ENCODE data around the gene CCL22. TPM values are rescaled to one million over a fixed set of nuclear protein-coding genes. Genes with fewer than 3 reads are reported as not detected.
A peak's percentile ranks its signal among the peaks of the same experiment; 100 is the strongest.
"Not testable (repeated sequence)": the region's sequence is repeated elsewhere in the genome, so short reads cannot be mapped to it uniquely, and the experiment has no call there.

CCL22 gene
- total and polyA plus RNA-seq, 5 donors from 2014 or later = not detected

GRCh38 chr16:57392694-57393093, 34.1 kb downstream of the CCL22 start:
- no peak overlapping the region for H3K4me3 ChIP-seq (ENCODE audit: low read depth, low read length)
- Mint-ChIP-seq H3K4me1 (no peaks in the 10 kb centered on the region), H3K27ac (no peak overlapping the region), H3K27me3 (peaks cover 9% of the 10 kb centered on the region), H3K4me3 (no peak overlapping the region), H3K9me3 (no peaks in the 10 kb centered on the region), H3K36me3 (no peaks in the 10 kb centered on the region)
- DNase-seq = no peak
- H3K27ac ChIP-seq (ENCODE audit: insufficient read depth, low read length, poor library complexity, severe bottlenecking) = no peak overlapping the region
- no peaks in the 10 kb centered on the region for H3K27me3 ChIP-seq (ENCODE audit: control insufficient read depth, insufficient read depth, low read length)
- H3K36me3 ChIP-seq (ENCODE audit: control insufficient read depth, insufficient read depth, low read length) = no peaks in the 10 kb centered on the region
- H3K4me1 ChIP-seq (ENCODE audit: control insufficient read depth, insufficient read depth, low read length, poor library complexity, severe bottlenecking) = no peaks in the 10 kb centered on the region
- no peak for ATAC-seq (ENCODE audit: low read depth in 2 of 2)
- H3K9me3 ChIP-seq (ENCODE audit: control insufficient read depth in 2 of 2, low read length in 2 of 2) = no peaks in the 10 kb centered on the region

- Mint-ChIP-seq H3K36me3 (no peaks in the 10 kb centered on the region), H3K9me3 (no peaks in the 10 kb centered on the region), H3K27ac (no peak overlapping the region), H3K27me3 (peaks cover 9% of the 10 kb centered on the region), H3K4me1 (no peaks in the 10 kb centered on the region), H3K4me3 (no peak overlapping the region)
- DNase-seq = no peak
- Histone ChIP-seq H3K4me1 (ENCODE audit: control insufficient read depth, insufficient read depth, low read length, poor library complexity, severe bottlenecking) (no peaks in the 10 kb centered on the region), H3K9me3 (ENCODE audit: control insufficient read depth in 2 of 2, low read length in 2 of 2) (no peaks in the 10 kb centered on the region), H3K4me3 (ENCODE audit: low read depth, low read length) (no peak overlapping the region), H3K27ac (ENCODE audit: insufficient read depth, low read length, poor library complexity, severe bottlenecking) (no peak overlapping the region), H3K36me3 (ENCODE audit: control insufficient read depth, insufficient read depth, low read length) (no peaks in the 10 kb centered on the region), H3K27me3 (ENCODE audit: control insufficient read depth, insufficient read depth, low read length) (no peaks in the 10 kb centered on the region)
- no peak for ATAC-seq (ENCODE audit: low read depth in 2 of 2)
These were observed 35.9 kb downstream of the CCL22 start for GRCh38 chr16:57394444-57394843.

- Histone ChIP-seq H3K9me3 (ENCODE audit: control insufficient read depth in 2 of 2, low read length in 2 of 2) (no peaks in the 10 kb centered on the region), H3K36me3 (ENCODE audit: control insufficient read depth, insufficient read depth, low read length) (no peaks in the 10 kb centered on the region), H3K4me1 (ENCODE audit: control insufficient read depth, insufficient read depth, low read length, poor library complexity, severe bottlenecking) (no peaks in the 10 kb centered on the region), H3K4me3 (ENCODE audit: low read depth, low read length) (no peak overlapping the region), H3K27me3 (ENCODE audit: control insufficient read depth, insufficient read depth, low read length) (no peaks in the 10 kb centered on the region), H3K27ac (ENCODE audit: insufficient read depth, low read length, poor library complexity, severe bottlenecking) (no peak overlapping the region)
- Mint-ChIP-seq H3K36me3 (no peaks in the 10 kb centered on the region), H3K9me3 (no peaks in the 10 kb centered on the region), H3K4me3 (no peak overlapping the region), H3K27ac (no peak overlapping the region), H3K27me3 (peaks cover 9% of the 10 kb centered on the region), H3K4me1 (no peaks in the 10 kb centered on the region)
- no peak for ATAC-seq (ENCODE audit: low read depth in 2 of 2)
- no peak for DNase-seq
These were observed 36.4 kb downstream of the CCL22 start for GRCh38 chr16:57395026-57395425.

- no peaks in the 10 kb centered on the region for H3K4me1 ChIP-seq (ENCODE audit: control insufficient read depth, insufficient read depth, low read length, poor library complexity, severe bottlenecking)
- H3K27ac ChIP-seq (ENCODE audit: insufficient read depth, low read length, poor library complexity, severe bottlenecking) = no peak overlapping the region
- no peak for DNase-seq
- Mint-ChIP-seq H3K27ac (no peak overlapping the region), H3K4me1 (no peaks in the 10 kb centered on the region), H3K27me3 (peaks cover 12% of the 10 kb centered on the region), H3K36me3 (no peaks in the 10 kb centered on the region), H3K4me3 (no peak overlapping the region), H3K9me3 (no peaks in the 10 kb centered on the region)
- H3K36me3 ChIP-seq (ENCODE audit: control insufficient read depth, insufficient read depth, low read length) = no peaks in the 10 kb centered on the region
- ATAC-seq (ENCODE audit: low read depth in 2 of 2) = no peak
- no peaks in the 10 kb centered on the region for H3K27me3 ChIP-seq (ENCODE audit: control insufficient read depth, insufficient read depth, low read length)
- H3K4me3 ChIP-seq (ENCODE audit: low read depth, low read length) = no peak overlapping the region
- no peaks in the 10 kb centered on the region for H3K9me3 ChIP-seq (ENCODE audit: control insufficient read depth in 2 of 2, low read length in 2 of 2)
These were observed 38.2 kb downstream of the CCL22 start for GRCh38 chr16:57396786-57397185.

GRCh38 chr16:57397493-57397892, 38.9 kb downstream of the CCL22 start:
- not testable (repeated sequence) for H3K4me3 ChIP-seq (ENCODE audit: low read depth, low read length); H3K9me3 Mint-ChIP-seq; H3K27ac ChIP-seq (ENCODE audit: insufficient read depth, low read length, poor library complexity, severe bottlenecking); H3K4me1 ChIP-seq (ENCODE audit: control insufficient read depth, insufficient read depth, low read length, poor library complexity, severe bottlenecking); DNase-seq; ATAC-seq (ENCODE audit: low read depth in 2 of 2); H3K36me3 ChIP-seq (ENCODE audit: control insufficient read depth, insufficient read depth, low read length); H3K9me3 ChIP-seq (ENCODE audit: control insufficient read depth in 2 of 2, low read length in 2 of 2); H3K4me3 Mint-ChIP-seq; H3K36me3 Mint-ChIP-seq; H3K27ac Mint-ChIP-seq; H3K4me1 Mint-ChIP-seq; H3K27me3 ChIP-seq (ENCODE audit: control insufficient read depth, insufficient read depth, low read length)
- H3K27me3 Mint-ChIP-seq = peaks cover 12% of the 10 kb centered on the region

- H3K27me3 ChIP-seq (ENCODE audit: control insufficient read depth, insufficient read depth, low read length) = no peaks in the 10 kb centered on the region
- DNase-seq = no peak
- ATAC-seq (ENCODE audit: low read depth in 2 of 2) = no peak
- no peak overlapping the region for H3K27ac ChIP-seq (ENCODE audit: insufficient read depth, low read length, poor library complexity, severe bottlenecking)
- peaks cover 0 to 2% (median 0%) of the 10 kb centered on the region in 4 donors for H3K4me1 Mint-ChIP-seq
- no peaks in the 10 kb centered on the region for H3K36me3 ChIP-seq (ENCODE audit: control insufficient read depth, insufficient read depth, low read length)
- H3K4me3 ChIP-seq (ENCODE audit: low read depth, low read length) = no peak overlapping the region
- H3K27ac Mint-ChIP-seq = no peak overlapping the region
- H3K4me1 ChIP-seq (ENCODE audit: control insufficient read depth, insufficient read depth, low read length, poor library complexity, severe bottlenecking) = no peaks in the 10 kb centered on the region
- peaks cover 6% of the 10 kb centered on the region for H3K27me3 Mint-ChIP-seq
- H3K36me3 Mint-ChIP-seq = no peaks in the 10 kb centered on the region
- H3K4me3 Mint-ChIP-seq = no peak overlapping the region
- no peaks in the 10 kb centered on the region for H3K9me3 Mint-ChIP-seq
- H3K9me3 ChIP-seq (ENCODE audit: control insufficient read depth in 2 of 2, low read length in 2 of 2) = no peaks in the 10 kb centered on the region
These were observed 43.5 kb downstream of the CCL22 start for GRCh38 chr16:57401943-57402640.

GRCh38 chr16:57403965-57404817, 45.6 kb downstream of the CCL22 start, which contains the start of gene CCL17:
CCL17 (plus strand) TSS chr16:57404767; CDS start chr16:57413933, 9,166 bp downstream.
- Mint-ChIP-seq H3K27me3 (peaks cover 10% of the 10 kb centered on the region), H3K27ac (peak within 1 kb of the TSS in 1 of 3 donors; percentile 2), H3K9me3 (no peaks in the 10 kb centered on the region), H3K36me3 (no peaks in the 10 kb centered on the region), H3K4me3 (no peak within 1 kb of the TSS), H3K4me1 (peaks cover 0 to 3% (median under 1%) of the 10 kb centered on the region in 4 donors)
- H3K4me3 ChIP-seq (ENCODE audit: low read depth, low read length) = no peak within 1 kb of the TSS
- no peak within 1 kb of the TSS for H3K27ac ChIP-seq (ENCODE audit: insufficient read depth, low read length, poor library complexity, severe bottlenecking)
- H3K4me1 ChIP-seq (ENCODE audit: control insufficient read depth, insufficient read depth, low read length, poor library complexity, severe bottlenecking) = no peaks in the 10 kb centered on the region
- ATAC-seq (ENCODE audit: low read depth in 2 of 2) = no peak
- H3K27me3 ChIP-seq (ENCODE audit: control insufficient read depth, insufficient read depth, low read length) = no peaks in the 10 kb centered on the region
- no peaks in the 10 kb centered on the region for H3K36me3 ChIP-seq (ENCODE audit: control insufficient read depth, insufficient read depth, low read length)
- no peaks in the 10 kb centered on the region for H3K9me3 ChIP-seq (ENCODE audit: control insufficient read depth in 2 of 2, low read length in 2 of 2)
- no peak for DNase-seq
